ENCODE measurements around the gene B4GALNT2.
A peak's percentile ranks its signal among the peaks of the same experiment; 100 is the strongest.

B4GALNT2 gene

DNA sequence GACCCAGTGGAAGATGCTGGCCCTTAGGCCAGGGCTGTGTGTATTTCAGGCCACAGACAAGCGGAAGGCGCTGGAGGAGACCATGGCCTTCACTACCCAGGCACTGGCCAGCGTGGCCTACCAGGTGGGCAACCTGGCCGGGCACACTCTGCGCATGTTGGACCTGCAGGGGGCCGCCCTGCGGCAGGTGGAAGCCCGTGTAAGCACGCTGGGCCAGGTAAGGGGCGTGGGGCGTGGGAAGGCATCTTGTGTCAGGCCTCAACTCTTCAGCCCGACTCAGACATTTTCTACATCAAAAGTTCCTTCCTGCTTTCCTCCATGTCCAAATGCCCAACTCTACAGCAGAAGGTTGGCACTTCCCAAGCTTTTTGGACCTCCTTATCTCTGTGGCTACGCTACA is 83.9 kb downstream of the B4GALNT2 start:
- DNase-seq: no peak

DNA sequence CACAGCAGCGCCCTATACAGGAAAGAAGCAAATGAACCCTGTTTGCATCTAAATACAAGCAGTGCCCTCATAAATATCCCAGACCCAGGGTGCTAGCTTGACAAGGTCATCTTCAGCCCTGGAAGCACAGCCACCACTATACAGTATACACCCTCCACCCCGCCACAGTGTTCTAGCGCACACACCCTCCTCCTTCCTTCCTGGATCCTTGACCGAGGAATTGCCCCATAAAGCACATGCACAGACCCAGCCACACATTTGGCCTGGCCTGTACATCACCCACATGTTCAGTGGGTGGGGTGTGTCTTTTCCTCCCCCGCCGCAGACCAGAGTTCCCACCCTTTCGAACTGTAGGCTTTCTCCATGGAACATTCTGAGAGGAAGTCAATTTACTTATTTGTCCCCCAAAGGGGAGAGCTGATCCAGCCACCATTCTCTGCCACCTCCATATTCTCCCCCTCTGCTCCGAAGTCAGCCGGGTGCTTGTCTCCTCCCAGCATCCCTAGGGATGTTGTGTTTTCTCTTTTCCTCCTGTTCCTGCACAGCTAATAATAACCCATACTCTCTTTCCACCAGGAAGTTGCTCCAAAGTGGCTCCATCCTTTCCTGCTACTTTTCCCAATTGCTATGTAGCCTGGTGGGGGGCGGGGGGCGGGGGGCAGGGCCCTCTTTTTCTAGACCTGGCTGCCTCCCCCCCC is 84.5 kb downstream of the B4GALNT2 start:
- no peak for DNase-seq

DNA sequence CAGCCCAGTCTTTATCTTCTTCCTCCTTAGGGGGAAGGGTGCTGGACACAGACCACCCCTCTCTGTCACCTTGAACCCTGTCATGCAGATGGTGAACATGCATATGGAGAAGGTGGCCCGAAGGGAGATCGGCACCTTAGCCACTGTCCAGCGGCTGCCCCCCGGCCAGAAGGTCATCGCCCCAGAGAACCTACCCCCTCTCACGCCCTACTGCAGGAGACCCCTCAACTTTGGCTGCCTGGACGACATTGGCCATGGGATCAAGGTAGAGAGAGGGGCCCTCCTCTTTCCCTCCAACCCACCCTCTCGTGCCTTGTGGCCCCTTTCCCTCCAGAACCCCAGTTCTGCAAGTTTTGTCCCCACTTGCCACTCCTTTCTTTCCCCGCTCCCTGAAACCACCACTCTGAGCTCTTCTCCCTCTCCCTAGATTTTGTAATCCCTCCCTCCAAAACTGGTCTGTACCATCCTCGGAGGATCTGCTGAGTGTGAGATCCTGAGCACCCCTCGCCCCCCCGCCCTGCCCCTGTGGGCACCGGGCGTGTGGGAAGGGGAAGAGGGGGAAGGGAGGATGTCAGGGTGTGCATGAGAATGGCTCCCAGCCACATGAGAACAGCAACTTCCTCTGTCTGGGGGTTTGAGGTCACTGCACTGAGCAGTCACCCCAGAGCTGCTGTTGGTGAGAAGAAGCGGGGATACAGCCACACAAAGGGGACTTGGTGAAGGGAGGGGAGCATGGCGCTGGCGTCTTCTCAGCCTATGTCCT is 85.3 kb downstream of the B4GALNT2 start:
- peak; percentile 83 for DNase-seq

- peak; percentile 53 for DNase-seq
These were observed 86.7 kb downstream of the B4GALNT2 start for GRCh38 chr17:49218941-49219913.

- DNase-seq: no peak
These were observed 87.4 kb downstream of the B4GALNT2 start for GRCh38 chr17:49219987-49220386.

- no peak for DNase-seq
These were observed 90.6 kb downstream of the B4GALNT2 start for GRCh38 chr17:49223168-49223516.

DNA sequence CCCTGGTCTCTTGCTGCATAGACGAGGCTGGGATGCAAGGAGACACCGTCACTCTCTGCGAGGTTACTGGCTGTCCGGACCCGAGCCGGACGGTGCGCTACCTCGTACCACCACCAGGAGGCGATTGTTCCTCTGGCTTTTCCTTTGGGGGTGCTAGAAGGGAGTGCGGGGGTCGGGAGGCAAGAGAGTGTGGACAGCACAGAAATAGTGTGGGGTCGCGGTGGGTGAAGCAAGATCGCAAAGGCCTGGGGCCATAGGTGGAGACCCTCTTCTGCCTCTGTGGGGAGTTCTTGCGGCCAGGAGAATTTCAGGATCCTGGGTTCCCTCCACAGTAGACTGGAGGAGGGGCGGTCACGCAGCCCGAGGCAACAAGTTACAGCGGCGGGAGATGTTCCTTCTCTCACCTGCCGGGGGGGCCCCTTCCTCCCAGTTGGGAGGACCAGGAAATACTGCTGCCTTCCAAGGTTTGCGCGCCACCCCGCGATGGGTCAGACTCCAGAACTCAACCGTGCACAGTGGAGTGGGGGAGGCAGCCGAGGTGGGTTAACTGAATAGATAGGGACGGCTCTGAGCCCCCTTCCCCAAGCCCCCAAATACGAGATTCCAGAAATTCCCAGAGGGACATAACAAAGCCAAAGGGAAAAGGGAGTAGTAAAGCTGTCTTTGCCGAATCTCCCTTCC is 91.1 kb downstream of the B4GALNT2 start:
- peak; percentile 77 for DNase-seq

GRCh38 chr17:49224198-49224996 is 91.8 kb downstream of the B4GALNT2 start:
- DNase-seq: peak; percentile 67

DNA sequence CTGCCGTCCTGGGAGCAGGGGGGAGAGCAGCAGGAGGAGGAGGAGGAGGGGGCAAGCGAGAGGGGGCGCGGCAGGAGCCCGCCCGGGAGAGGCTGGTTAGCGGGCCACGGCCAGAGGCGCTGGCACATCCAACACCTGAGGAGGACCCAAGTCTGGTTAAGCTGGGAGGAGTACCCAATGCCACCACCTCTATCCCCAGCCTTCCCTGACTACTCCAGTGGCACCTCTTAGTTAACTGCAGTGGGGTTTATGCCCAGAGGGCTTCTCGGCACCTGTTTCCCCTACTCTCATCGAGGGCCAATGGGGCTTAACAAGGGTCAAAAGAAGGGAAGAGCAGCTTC is 92.4 kb downstream of the B4GALNT2 start:
- no peak for DNase-seq

DNA sequence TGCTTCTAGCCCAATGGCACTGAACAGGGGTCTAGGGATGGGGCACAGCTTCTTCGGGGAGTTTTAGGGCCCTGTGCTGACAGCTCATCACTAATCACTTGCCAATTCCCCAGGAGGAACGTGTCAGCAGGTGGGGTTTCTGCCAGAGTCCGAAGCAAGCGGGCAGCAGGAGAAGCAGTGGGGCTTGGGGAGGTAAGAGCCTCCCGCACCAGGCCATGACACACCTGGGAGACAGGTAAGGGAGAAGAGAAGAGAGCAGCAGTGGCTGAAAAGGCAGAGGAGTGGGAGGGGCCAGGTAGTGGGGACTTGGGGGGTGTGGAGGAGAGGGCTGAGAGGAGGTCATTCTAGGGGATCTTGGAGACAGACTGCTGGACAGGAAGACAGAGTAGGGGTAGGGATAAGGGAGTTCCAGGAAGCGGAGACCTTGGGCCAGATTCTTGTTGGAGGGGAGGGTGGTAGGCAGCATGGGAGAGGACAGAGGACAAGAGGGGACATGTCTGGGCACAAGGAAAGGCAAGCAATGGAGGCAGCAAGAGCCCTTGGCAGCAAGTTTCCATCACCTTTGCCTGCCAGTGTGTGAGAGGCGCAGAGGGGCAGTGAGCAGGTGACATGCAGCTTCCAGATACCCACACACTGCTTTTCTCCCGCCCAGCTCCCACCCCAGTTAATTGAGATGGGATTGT is 93.1 kb downstream of the B4GALNT2 start:
- no peak for DNase-seq
